ENCODE measurements around the gene MSANTD7.

MSANTD7 gene

DNA sequence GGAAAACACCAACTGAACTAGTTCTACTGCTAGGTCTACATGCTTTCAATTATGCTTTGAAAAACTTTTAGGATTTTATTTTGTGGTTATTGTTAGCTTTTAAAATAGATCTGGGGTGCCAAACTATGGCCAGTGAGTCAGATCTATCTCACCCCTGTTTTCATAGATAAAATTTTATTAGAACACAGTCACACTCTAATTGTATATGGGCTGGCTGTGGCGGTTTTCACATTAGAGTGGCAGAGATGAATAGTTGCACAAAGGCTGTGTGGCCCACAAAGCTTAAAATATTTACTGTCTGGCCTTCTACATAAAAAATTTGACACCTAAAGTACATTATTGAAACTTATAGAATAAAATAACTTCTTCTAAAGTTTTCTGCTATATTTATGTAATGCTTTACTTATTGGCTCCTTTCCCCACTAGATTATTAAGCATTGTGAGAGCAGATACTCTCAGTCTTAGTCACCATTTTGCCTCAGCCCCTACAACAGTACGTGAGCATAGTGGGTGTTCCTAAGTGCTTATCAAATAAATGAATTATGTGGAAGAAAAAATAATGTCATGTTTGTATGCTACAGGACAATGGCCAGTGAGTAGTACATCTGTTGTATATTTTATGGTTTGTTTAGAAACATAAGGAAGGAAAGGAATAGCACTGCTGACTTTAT is 35.1 kb downstream of the MSANTD7 start:
- TF ChIP-seq, protein P1, sequence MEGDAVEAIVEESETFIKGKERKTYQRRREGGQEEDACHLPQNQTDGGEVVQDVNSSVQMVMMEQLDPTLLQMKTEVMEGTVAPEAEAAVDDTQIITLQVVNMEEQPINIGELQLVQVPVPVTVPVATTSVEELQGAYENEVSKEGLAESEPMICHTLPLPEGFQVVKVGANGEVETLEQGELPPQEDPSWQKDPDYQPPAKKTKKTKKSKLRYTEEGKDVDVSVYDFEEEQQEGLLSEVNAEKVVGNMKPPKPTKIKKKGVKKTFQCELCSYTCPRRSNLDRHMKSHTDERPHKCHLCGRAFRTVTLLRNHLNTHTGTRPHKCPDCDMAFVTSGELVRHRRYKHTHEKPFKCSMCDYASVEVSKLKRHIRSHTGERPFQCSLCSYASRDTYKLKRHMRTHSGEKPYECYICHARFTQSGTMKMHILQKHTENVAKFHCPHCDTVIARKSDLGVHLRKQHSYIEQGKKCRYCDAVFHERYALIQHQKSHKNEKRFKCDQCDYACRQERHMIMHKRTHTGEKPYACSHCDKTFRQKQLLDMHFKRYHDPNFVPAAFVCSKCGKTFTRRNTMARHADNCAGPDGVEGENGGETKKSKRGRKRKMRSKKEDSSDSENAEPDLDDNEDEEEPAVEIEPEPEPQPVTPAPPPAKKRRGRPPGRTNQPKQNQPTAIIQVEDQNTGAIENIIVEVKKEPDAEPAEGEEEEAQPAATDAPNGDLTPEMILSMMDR (IDR thresholded peaks at IDR 0.05; ENCODE audit: low read length), result no peak
- no peak for TF ChIP-seq EZH2 (IDR thresholded peaks at IDR 0.05; ENCODE audit: borderline replicate concordance, low read length)
- Histone ChIP-seq H3K27me3 (ENCODE audit: insufficient read depth, low read length) (no peaks in the 10 kb centered on the region), H3K27ac (ENCODE audit: low read depth, low read length, poor library complexity, severe bottlenecking) (no peak overlapping the region), H3K4me3 (ENCODE audit: low read depth, low read length, poor library complexity, severe bottlenecking) (no peak overlapping the region), H3K36me3 (ENCODE audit: insufficient read depth, low read length) (peaks cover 27% of the 10 kb centered on the region), H3K9me2 (ENCODE audit: low read depth, low read length) (no peaks in the 10 kb centered on the region), H2AFZ (ENCODE audit: low read length) (no peak overlapping the region), H3K9me3 (ENCODE audit: low read length) (no peaks in the 10 kb centered on the region), H3K9ac (ENCODE audit: low read length) (no peak overlapping the region), H3K79me2 (ENCODE audit: insufficient read depth, low read length) (peaks cover 9% of the 10 kb centered on the region; the same call in 1 of the 2 replicates), H4K20me1 (ENCODE audit: insufficient read depth, low read length) (no peaks in the 10 kb centered on the region), H3K4me2 (ENCODE audit: low read length) (no peak overlapping the region), H3K4me1 (ENCODE audit: insufficient read depth, low read length, severe bottlenecking) (peaks cover 14% of the 10 kb centered on the region), H3F3A (ENCODE audit: insufficient read depth, low read length) (0 out of 2 replicates have a peak, but pooled peaks cover 2% of the 10 kb centered on the region)

GRCh38 chr10:14875941-14876340 is 37.8 kb downstream of the MSANTD7 start:
- Histone ChIP-seq H3K4me1 (ENCODE audit: insufficient read depth, low read length, severe bottlenecking) (peaks cover 26% of the 10 kb centered on the region), H3K79me2 (ENCODE audit: insufficient read depth, low read length) (peaks cover 29% of the 10 kb centered on the region), H3K9me2 (ENCODE audit: low read depth, low read length) (no peaks in the 10 kb centered on the region)

GRCh38 chr10:14876764-14877163 is 38.7 kb downstream of the MSANTD7 start:
- no peak overlapping the region for H3K27ac ChIP-seq (ENCODE audit: low read depth, low read length, poor library complexity, severe bottlenecking)
- 0 out of 2 replicates have a peak, but pooled peaks cover 2% of the 10 kb centered on the region for H3F3A ChIP-seq (ENCODE audit: insufficient read depth, low read length)
- H3K4me2 ChIP-seq (ENCODE audit: low read length), result peak overlapping the region; percentile 81
- H3K9ac ChIP-seq (ENCODE audit: low read length), result peak overlapping the region; percentile 81; the same call in 1 of the 2 replicates
- H3K36me3 ChIP-seq (ENCODE audit: insufficient read depth, low read length), result peaks cover 8% of the 10 kb centered on the region; the same call in 1 of the 2 replicates
- H3K79me2 ChIP-seq (ENCODE audit: insufficient read depth, low read length), result peaks cover 37% of the 10 kb centered on the region
- peaks cover 30% of the 10 kb centered on the region for H3K4me1 ChIP-seq (ENCODE audit: insufficient read depth, low read length, severe bottlenecking)
- no peaks in the 10 kb centered on the region for H3K27me3 ChIP-seq (ENCODE audit: insufficient read depth, low read length)
- no peaks in the 10 kb centered on the region for H3K9me2 ChIP-seq (ENCODE audit: low read depth, low read length)
- H3K9me3 ChIP-seq (ENCODE audit: low read length), result no peaks in the 10 kb centered on the region
- TF ChIP-seq, protein P1 (IDR thresholded peaks at IDR 0.05; ENCODE audit: low read length), result no peak
- TF ChIP-seq EZH2 (IDR thresholded peaks at IDR 0.05; ENCODE audit: borderline replicate concordance, low read length), result no peak
- H4K20me1 ChIP-seq (ENCODE audit: insufficient read depth, low read length), result no peaks in the 10 kb centered on the region
- no peak overlapping the region for H2AFZ ChIP-seq (ENCODE audit: low read length)
- H3K4me3 ChIP-seq (ENCODE audit: low read depth, low read length, poor library complexity, severe bottlenecking), result peak overlapping the region; percentile 81

More at GRCh38 chr10:14875941-14876340, 37.8 kb downstream of the MSANTD7 start:
- Histone ChIP-seq H3F3A (ENCODE audit: insufficient read depth, low read length) (0 out of 2 replicates have a peak, but pooled peaks cover 2% of the 10 kb centered on the region), H2AFZ (ENCODE audit: low read length) (no peak overlapping the region), H3K27me3 (ENCODE audit: insufficient read depth, low read length) (no peaks in the 10 kb centered on the region), H3K4me2 (ENCODE audit: low read length) (no peak overlapping the region), H3K36me3 (ENCODE audit: insufficient read depth, low read length) (peaks cover 6% of the 10 kb centered on the region; the same call in 1 of the 2 replicates), H4K20me1 (ENCODE audit: insufficient read depth, low read length) (no peaks in the 10 kb centered on the region), H3K27ac (ENCODE audit: low read depth, low read length, poor library complexity, severe bottlenecking) (no peak overlapping the region), H3K9me3 (ENCODE audit: low read length) (no peaks in the 10 kb centered on the region), H3K9ac (ENCODE audit: low read length) (no peak overlapping the region), H3K4me3 (ENCODE audit: low read depth, low read length, poor library complexity, severe bottlenecking) (no peak overlapping the region)
- TF ChIP-seq, protein P1 (IDR thresholded peaks at IDR 0.05; ENCODE audit: low read length), result no peak
- no peak for TF ChIP-seq EZH2 (IDR thresholded peaks at IDR 0.05; ENCODE audit: borderline replicate concordance, low read length)
